ENCODE results near the gene ZNF710. TPM values are rescaled to one million over a fixed set of nuclear protein-coding genes. Genes with fewer than 3 reads are reported as not detected.

The ZNF710 gene
- total and polyA plus RNA-seq, 9 of the 15 experiments (the other 6 are each of a cell fraction or from before 2014, with no cell fraction given), result 0.56 to 14.2 (median 5.2) TPM

DNA sequence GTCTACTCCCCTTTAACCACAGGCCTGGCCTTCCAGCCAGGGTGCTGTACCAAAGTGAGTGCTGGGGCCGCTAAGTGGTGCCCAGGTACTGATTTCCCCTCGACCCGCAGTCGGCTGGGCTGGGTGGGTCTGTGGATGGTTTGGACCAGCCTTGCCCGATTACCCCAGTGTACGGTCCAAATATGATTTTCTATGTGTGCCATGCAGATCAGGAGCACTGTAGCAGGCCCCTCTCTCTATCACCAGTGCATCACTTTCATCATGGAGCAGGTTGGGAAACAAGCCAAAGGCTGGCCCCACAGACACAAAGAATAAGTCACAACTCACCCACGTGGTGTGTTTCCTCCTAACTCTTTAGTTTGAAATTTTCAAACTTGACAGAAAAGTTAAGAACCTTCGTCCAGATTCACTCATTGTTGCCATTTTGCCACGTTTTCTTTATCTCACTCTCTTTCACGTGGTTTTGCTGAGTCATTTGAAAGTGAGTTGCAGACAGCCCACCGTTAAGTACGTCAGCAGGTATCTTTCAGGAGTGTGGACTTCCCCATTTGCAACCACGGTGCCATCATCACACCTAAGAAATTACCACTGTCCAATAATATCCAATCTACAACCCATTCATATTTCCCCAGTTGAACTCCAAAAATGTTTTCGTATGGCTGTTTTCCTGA is 37.0 kb downstream of the ZNF710 start (continued):
- TF ChIP-seq, protein P1, sequence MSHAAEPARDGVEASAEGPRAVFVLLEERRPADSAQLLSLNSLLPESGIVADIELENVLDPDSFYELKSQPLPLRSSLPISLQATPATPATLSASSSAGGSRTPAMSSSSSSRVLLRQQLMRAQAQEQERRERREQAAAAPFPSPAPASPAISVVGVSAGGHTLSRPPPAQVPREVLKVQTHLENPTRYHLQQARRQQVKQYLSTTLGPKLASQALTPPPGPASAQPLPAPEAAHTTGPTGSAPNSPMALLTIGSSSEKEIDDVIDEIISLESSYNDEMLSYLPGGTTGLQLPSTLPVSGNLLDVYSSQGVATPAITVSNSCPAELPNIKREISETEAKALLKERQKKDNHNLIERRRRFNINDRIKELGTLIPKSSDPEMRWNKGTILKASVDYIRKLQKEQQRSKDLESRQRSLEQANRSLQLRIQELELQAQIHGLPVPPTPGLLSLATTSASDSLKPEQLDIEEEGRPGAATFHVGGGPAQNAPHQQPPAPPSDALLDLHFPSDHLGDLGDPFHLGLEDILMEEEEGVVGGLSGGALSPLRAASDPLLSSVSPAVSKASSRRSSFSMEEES (CRISPR knock-in tag; IDR thresholded peaks at IDR 0.05), result no peak
- no peak for TF ChIP-seq BDP1 (IDR thresholded peaks at IDR 0.05; ENCODE audit: insufficient read depth, insufficient read length)
- TF ChIP-seq ZNF75A (CRISPR knock-in tag; IDR thresholded peaks at IDR 0.05), result no peak
- no peak for TF ChIP-seq GTF2F1 (IDR thresholded peaks at IDR 0.05; ENCODE audit: low read depth, low read length)
- TF ChIP-seq DIDO1 (tag; IDR thresholded peaks at IDR 0.05; ENCODE audit: low read depth), result no peak
- TF ChIP-seq, protein P2, sequence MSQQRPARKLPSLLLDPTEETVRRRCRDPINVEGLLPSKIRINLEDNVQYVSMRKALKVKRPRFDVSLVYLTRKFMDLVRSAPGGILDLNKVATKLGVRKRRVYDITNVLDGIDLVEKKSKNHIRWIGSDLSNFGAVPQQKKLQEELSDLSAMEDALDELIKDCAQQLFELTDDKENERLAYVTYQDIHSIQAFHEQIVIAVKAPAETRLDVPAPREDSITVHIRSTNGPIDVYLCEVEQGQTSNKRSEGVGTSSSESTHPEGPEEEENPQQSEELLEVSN (IDR thresholded peaks at IDR 0.05; ENCODE audit: borderline replicate concordance in 1 of 2, extremely low read depth in 1 of 2, insufficient read depth in 1 of 2, insufficient read length in 1 of 2, low read depth in 1 of 2, low read length in 1 of 2, poor library complexity in 1 of 2, severe bottlenecking in 1 of 2), result peak; percentile 72 to 77
- TF ChIP-seq PYGO2 (tag; IDR thresholded peaks at IDR 0.05), result no peak
- peak; percentile 47; the same call in 1 of the 2 replicates for TF ChIP-seq ZNF766 (CRISPR knock-in tag; conservative IDR thresholded peaks at IDR 0.05)
- no peak for TF ChIP-seq TARDBP (IDR thresholded peaks at IDR 0.05)
- no peak for TF ChIP-seq ETV6 (IDR thresholded peaks at IDR 0.05; ENCODE audit: borderline replicate concordance in 1 of 2, low read depth in 2 of 2, low read length in 1 of 2)
- no peak for TF ChIP-seq ETV6 (CRISPR knock-in tag; IDR thresholded peaks at IDR 0.05; ENCODE audit: borderline replicate concordance)
- TF ChIP-seq ZNF551 (CRISPR knock-in tag; IDR thresholded peaks at IDR 0.05), result no peak
- TF ChIP-seq NCOA2 (IDR thresholded peaks at IDR 0.05; ENCODE audit: partially characterized antibody in 2 of 2), result no peak
- TF ChIP-seq HSF4 (CRISPR knock-in tag; IDR thresholded peaks at IDR 0.05; ENCODE audit: borderline replicate concordance), result no peak
- no peak for TF ChIP-seq U2AF2 (optimal IDR thresholded peaks at IDR 0.05; ENCODE audit: low read depth, low read length)
- peak in 1 of 2 experiments; percentile 41; a peak in 1 of 4 replicates for TF ChIP-seq HDAC1 (IDR thresholded peaks at IDR 0.05)
- TF ChIP-seq ZNF695 (CRISPR knock-in tag; IDR thresholded peaks at IDR 0.05), result no peak
- no peak for TF ChIP-seq TCF7L2 (IDR thresholded peaks at IDR 0.05; ENCODE audit: low read depth, low read length)
- TF ChIP-seq CBFA2T2 (conservative IDR thresholded peaks at IDR 0.05), result no peak
- no peak for TF ChIP-seq OTX1 (CRISPR knock-in tag; IDR thresholded peaks at IDR 0.05)
- TF ChIP-seq C11orf30 (IDR thresholded peaks at IDR 0.05; ENCODE audit: low read depth), result peak; percentile 99
- no peak for TF ChIP-seq ZNF384 (IDR thresholded peaks at IDR 0.05; ENCODE audit: low read depth, low read length)
- peak; percentile 79 for TF ChIP-seq DMBX1 (CRISPR knock-in tag; IDR thresholded peaks at IDR 0.05; ENCODE audit: borderline replicate concordance)
- no peak for TF ChIP-seq XRCC4 (IDR thresholded peaks at IDR 0.05; ENCODE audit: extremely low read depth, insufficient read depth, insufficient read length)
- TF ChIP-seq NFATC3 (IDR thresholded peaks at IDR 0.05), result 0 out of 2 replicates have a peak, but pooled peaks have one; percentile 24
- TF ChIP-seq, protein P3, sequence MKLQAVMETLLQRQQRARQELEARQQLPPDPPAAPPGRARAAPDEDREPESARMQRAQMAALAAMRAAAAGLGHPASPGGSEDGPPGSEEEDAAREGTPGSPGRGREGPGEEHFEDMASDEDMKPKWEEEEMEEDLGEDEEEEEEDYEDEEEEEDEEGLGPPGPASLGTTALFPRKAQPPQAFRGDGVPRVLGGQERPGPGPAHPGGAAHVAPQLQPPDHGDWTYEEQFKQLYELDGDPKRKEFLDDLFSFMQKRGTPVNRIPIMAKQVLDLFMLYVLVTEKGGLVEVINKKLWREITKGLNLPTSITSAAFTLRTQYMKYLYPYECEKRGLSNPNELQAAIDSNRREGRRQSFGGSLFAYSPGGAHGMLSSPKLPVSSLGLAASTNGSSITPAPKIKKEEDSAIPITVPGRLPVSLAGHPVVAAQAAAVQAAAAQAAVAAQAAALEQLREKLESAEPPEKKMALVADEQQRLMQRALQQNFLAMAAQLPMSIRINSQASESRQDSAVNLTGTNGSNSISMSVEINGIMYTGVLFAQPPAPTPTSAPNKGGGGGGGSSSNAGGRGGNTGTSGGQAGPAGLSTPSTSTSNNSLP (IDR thresholded peaks at IDR 0.05; ENCODE audit: borderline replicate concordance, low read depth, low read length), result no peak

Data from K562 (cell line).